GM12873 (cell line): ENCODE measurements around the gene GOSR2.

Experiments used
- CTCF ChIP-seq: IDR thresholded peaks from 2 replicates; pipeline ENCODE4 v1.5.1; 2012; ENCODE audit warnings: low read depth, mild to moderate bottlenecking, moderate library complexity, low read length, control low read depth; ENCODE audit not compliant: insufficient read depth; ENCODE audit errors: missing control alignments

Gene GOSR2

GRCh38 chr17:46952115-46952514, 29.2 kb downstream of the GOSR2 start:
- TF ChIP-seq CTCF = no peak

- TF ChIP-seq CTCF = no peak
Observed at GRCh38 chr17:46958041-46958591, 35.2 kb downstream of the GOSR2 start.

GRCh38 chr17:46960152-46960551, 37.2 kb downstream of the GOSR2 start:
- TF ChIP-seq CTCF = no peak

- no peak for TF ChIP-seq CTCF
Observed at GRCh38 chr17:46962374-46962790, 39.4 kb downstream of the GOSR2 start.

GRCh38 chr17:46963571-46963970, 40.6 kb downstream of the GOSR2 start:
- no peak for TF ChIP-seq CTCF

- no peak for TF ChIP-seq CTCF
Observed at GRCh38 chr17:46964315-46965265, 41.6 kb downstream of the GOSR2 start.

- TF ChIP-seq CTCF = no peak
Observed at GRCh38 chr17:46968224-46968834, 45.4 kb downstream of the GOSR2 start.
